RWPE2 (cell line): ENCODE results near the gene PLPP7.
"Not testable (repeated sequence)": the region's sequence is repeated elsewhere in the genome, so short reads cannot be mapped to it uniquely, and the experiment has no call there.

ENCODE experiments used
- ATAC-seq: fragments of 200-7000 bp; cut with Tn5 transposase; 3 replicates; pipeline ENCODE4 v1.9.1; 2021; ENCODE audit warnings: low read depth
- DNase-seq: peaks from one replicate; pipeline ENCODE4 v3.0.0-alpha.2; 2020; ENCODE audit warnings: low spot score
- H3K27ac ChIP-seq: fragments of 450-650 bp; 2 replicates; pipeline ENCODE4 v1.5.1; 2017; ENCODE audit warnings: mild to moderate bottlenecking; ENCODE audit not compliant: poor library complexity, severe bottlenecking
- H3K27me3 ChIP-seq: fragments of 250-450 bp; sonication (Bioruptor Pico); 2 replicates; pipeline ENCODE4 v1.5.1; 2021; ENCODE audit warnings: mild to moderate bottlenecking, moderate library complexity; ENCODE audit not compliant: insufficient read depth, poor library complexity, severe bottlenecking
- H3K36me3 ChIP-seq: fragments of 250-450 bp; sonication (Bioruptor Pico); 2 replicates; pipeline ENCODE4 v1.5.1; 2020; ENCODE audit warnings: low read depth, mild to moderate bottlenecking, moderate library complexity
- H3K4me1 ChIP-seq: fragments of 250-450 bp; sonication (Bioruptor Pico); 2 replicates; pipeline ENCODE4 v1.5.1; 2021; ENCODE audit warnings: mild to moderate bottlenecking, moderate library complexity; ENCODE audit not compliant: insufficient read depth, poor library complexity, severe bottlenecking
- H3K4me3 ChIP-seq: fragments of 250-450 bp; sonication (Bioruptor Pico); 2 replicates; pipeline ENCODE4 v1.5.1; 2021; ENCODE audit warnings: mild to moderate bottlenecking, moderate library complexity; ENCODE audit not compliant: severe bottlenecking
- H3K9me3 ChIP-seq: fragments of 250-450 bp; sonication (Bioruptor Pico); 2 replicates; pipeline ENCODE4 v1.5.1; 2021; ENCODE audit warnings: mild to moderate bottlenecking, moderate library complexity; ENCODE audit not compliant: severe bottlenecking
- CTCF ChIP-seq: fragments of 450-650 bp; IDR thresholded peaks from one replicate; pipeline ENCODE4 v1.5.1; 2017; ENCODE audit warnings: mild to moderate bottlenecking, moderate library complexity; ENCODE audit not compliant: poor library complexity, severe bottlenecking

The PLPP7 gene

GRCh38 chr9:131289301-131290035 is at the start of gene PLPP7:
Gene PLPP7, plus strand, starts transcription at chr9:131289723. Its CDS starts 275 bp downstream, at chr9:131289998.
- H3K27me3 ChIP-seq, result no peaks in the 10 kb centered on the region
- no peaks in the 10 kb centered on the region for H3K9me3 ChIP-seq
- H3K4me3 ChIP-seq, result peak within 1 kb of the TSS; percentile 23
- no peaks in the 10 kb centered on the region for H3K36me3 ChIP-seq
- H3K4me1 ChIP-seq, result no peaks in the 10 kb centered on the region
- no peak for TF ChIP-seq CTCF
- no peak within 1 kb of the TSS for H3K27ac ChIP-seq
- no peak for DNase-seq
- peak; percentile 84 for ATAC-seq

GRCh38 chr9:131240047-131240921 is 49.2 kb upstream of the PLPP7 start:
- Histone ChIP-seq H3K27ac (no peak overlapping the region), H3K36me3 (no peaks in the 10 kb centered on the region), H3K4me1 (no peaks in the 10 kb centered on the region), H3K4me3 (no peak overlapping the region), H3K27me3 (no peaks in the 10 kb centered on the region), H3K9me3 (peaks cover 4% of the 10 kb centered on the region)
- DNase-seq (peak; percentile 37), ATAC-seq (no peak)
- TF ChIP-seq CTCF, result no peak

GRCh38 chr9:131244331-131244730 is 45.2 kb upstream of the PLPP7 start:
- H3K27ac ChIP-seq, H3K4me3 ChIP-seq, H3K36me3 ChIP-seq, H3K9me3 ChIP-seq, ATAC-seq, H3K27me3 ChIP-seq, DNase-seq, H3K4me1 ChIP-seq: not testable (repeated sequence)

GRCh38 chr9:131246618-131247017 is 42.9 kb upstream of the PLPP7 start:
- no peak for TF ChIP-seq CTCF
- DNase-seq (no peak), ATAC-seq (no peak)
- Histone ChIP-seq H3K4me3 (no peak overlapping the region), H3K4me1 (no peaks in the 10 kb centered on the region), H3K27me3 (no peaks in the 10 kb centered on the region), H3K27ac (no peak overlapping the region), H3K36me3 (no peaks in the 10 kb centered on the region), H3K9me3 (peaks cover 9% of the 10 kb centered on the region)

GRCh38 chr9:131252120-131252519 is 37.4 kb upstream of the PLPP7 start:
- H3K4me1 ChIP-seq, result peaks cover 8% of the 10 kb centered on the region
- no peak for TF ChIP-seq CTCF
- H3K9me3 ChIP-seq, result peaks cover 7% of the 10 kb centered on the region
- no peak overlapping the region for H3K27ac ChIP-seq
- DNase-seq, result no peak
- ATAC-seq, result no peak
- H3K4me3 ChIP-seq, result no peak overlapping the region
- no peaks in the 10 kb centered on the region for H3K27me3 ChIP-seq
- H3K36me3 ChIP-seq, result no peaks in the 10 kb centered on the region
